ENCODE measurements around the gene FKBP4. TPM values are rescaled to one million over a fixed set of nuclear protein-coding genes. Genes with fewer than 3 reads are reported as not detected.

The FKBP4 gene
- total and polyA plus RNA-seq, 2 of the 8 experiments (the other 6 are each of a cell fraction or from before 2014, with no cell fraction given), result 72.6 to 243 TPM

- TF ChIP-seq RNF2 (IDR thresholded peaks at IDR 0.05; ENCODE audit: borderline replicate concordance, low read depth, low read length, missing control alignments, poor library complexity, severe bottlenecking) (no peak), CBX8 (IDR thresholded peaks at IDR 0.05; ENCODE audit: borderline replicate concordance, low read depth, low read length) (no peak), SP1 (IDR thresholded peaks at IDR 0.05; ENCODE audit: low read depth, low read length) (peak; percentile 92), RXRA (IDR thresholded peaks at IDR 0.05; ENCODE audit: insufficient read depth, low read depth, low read length) (peak; percentile 86; the same call in 1 of the 2 replicates), CHD1 (IDR thresholded peaks at IDR 0.05; ENCODE audit: low read depth, low read length) (no peak), SIRT6 (IDR thresholded peaks at IDR 0.05; ENCODE audit: low read length) (no peak), ZNF274 (IDR thresholded peaks at IDR 0.05; ENCODE audit: borderline replicate concordance, extremely low read depth, low read length) (no peak), CEBPB (IDR thresholded peaks at IDR 0.05; ENCODE audit: low read depth, low read length) (peak; percentile 49; the same call in 1 of the 2 replicates)
- TF ChIP-seq, protein P1, sequence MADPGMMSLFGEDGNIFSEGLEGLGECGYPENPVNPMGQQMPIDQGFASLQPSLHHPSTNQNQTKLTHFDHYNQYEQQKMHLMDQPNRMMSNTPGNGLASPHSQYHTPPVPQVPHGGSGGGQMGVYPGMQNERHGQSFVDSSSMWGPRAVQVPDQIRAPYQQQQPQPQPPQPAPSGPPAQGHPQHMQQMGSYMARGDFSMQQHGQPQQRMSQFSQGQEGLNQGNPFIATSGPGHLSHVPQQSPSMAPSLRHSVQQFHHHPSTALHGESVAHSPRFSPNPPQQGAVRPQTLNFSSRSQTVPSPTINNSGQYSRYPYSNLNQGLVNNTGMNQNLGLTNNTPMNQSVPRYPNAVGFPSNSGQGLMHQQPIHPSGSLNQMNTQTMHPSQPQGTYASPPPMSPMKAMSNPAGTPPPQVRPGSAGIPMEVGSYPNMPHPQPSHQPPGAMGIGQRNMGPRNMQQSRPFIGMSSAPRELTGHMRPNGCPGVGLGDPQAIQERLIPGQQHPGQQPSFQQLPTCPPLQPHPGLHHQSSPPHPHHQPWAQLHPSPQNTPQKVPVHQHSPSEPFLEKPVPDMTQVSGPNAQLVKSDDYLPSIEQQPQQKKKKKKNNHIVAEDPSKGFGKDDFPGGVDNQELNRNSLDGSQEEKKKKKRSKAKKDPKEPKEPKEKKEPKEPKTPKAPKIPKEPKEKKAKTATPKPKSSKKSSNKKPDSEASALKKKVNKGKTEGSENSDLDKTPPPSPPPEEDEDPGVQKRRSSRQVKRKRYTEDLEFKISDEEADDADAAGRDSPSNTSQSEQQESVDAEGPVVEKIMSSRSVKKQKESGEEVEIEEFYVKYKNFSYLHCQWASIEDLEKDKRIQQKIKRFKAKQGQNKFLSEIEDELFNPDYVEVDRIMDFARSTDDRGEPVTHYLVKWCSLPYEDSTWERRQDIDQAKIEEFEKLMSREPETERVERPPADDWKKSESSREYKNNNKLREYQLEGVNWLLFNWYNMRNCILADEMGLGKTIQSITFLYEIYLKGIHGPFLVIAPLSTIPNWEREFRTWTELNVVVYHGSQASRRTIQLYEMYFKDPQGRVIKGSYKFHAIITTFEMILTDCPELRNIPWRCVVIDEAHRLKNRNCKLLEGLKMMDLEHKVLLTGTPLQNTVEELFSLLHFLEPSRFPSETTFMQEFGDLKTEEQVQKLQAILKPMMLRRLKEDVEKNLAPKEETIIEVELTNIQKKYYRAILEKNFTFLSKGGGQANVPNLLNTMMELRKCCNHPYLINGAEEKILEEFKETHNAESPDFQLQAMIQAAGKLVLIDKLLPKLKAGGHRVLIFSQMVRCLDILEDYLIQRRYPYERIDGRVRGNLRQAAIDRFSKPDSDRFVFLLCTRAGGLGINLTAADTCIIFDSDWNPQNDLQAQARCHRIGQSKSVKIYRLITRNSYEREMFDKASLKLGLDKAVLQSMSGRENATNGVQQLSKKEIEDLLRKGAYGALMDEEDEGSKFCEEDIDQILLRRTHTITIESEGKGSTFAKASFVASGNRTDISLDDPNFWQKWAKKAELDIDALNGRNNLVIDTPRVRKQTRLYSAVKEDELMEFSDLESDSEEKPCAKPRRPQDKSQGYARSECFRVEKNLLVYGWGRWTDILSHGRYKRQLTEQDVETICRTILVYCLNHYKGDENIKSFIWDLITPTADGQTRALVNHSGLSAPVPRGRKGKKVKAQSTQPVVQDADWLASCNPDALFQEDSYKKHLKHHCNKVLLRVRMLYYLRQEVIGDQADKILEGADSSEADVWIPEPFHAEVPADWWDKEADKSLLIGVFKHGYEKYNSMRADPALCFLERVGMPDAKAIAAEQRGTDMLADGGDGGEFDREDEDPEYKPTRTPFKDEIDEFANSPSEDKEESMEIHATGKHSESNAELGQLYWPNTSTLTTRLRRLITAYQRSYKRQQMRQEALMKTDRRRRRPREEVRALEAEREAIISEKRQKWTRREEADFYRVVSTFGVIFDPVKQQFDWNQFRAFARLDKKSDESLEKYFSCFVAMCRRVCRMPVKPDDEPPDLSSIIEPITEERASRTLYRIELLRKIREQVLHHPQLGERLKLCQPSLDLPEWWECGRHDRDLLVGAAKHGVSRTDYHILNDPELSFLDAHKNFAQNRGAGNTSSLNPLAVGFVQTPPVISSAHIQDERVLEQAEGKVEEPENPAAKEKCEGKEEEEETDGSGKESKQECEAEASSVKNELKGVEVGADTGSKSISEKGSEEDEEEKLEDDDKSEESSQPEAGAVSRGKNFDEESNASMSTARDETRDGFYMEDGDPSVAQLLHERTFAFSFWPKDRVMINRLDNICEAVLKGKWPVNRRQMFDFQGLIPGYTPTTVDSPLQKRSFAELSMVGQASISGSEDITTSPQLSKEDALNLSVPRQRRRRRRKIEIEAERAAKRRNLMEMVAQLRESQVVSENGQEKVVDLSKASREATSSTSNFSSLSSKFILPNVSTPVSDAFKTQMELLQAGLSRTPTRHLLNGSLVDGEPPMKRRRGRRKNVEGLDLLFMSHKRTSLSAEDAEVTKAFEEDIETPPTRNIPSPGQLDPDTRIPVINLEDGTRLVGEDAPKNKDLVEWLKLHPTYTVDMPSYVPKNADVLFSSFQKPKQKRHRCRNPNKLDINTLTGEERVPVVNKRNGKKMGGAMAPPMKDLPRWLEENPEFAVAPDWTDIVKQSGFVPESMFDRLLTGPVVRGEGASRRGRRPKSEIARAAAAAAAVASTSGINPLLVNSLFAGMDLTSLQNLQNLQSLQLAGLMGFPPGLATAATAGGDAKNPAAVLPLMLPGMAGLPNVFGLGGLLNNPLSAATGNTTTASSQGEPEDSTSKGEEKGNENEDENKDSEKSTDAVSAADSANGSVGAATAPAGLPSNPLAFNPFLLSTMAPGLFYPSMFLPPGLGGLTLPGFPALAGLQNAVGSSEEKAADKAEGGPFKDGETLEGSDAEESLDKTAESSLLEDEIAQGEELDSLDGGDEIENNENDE (IDR thresholded peaks at IDR 0.05; ENCODE audit: insufficient replicate concordance, low read length), result no peak
Observed at GRCh38 chr12:2812290-2813213, 17.8 kb downstream of the FKBP4 start, which contains the start of gene ITFG2 (continued).
